Esophagus muscularis mucosa (tissue), 4 donors: Measurements from ENCODE around the gene C6orf52.

Experiments
- EP300 ChIP-seq: sonication (generic); formaldehyde crosslinking; IDR thresholded peaks from one replicate; pipeline ENCODE4 v1.6.1; 2017; ENCODE audit warnings: antibody characterized with exemption
- POLR2A ChIP-seq: fragments of 450-650 bp; IDR thresholded peaks from one replicate; pipeline ENCODE4 v1.6.1; 2017; ENCODE audit warnings: antibody characterized with exemption, moderate library complexity, mild to moderate bottlenecking, low read depth
- POLR2AphosphoS5 ChIP-seq, 2 donors: sonication (generic); formaldehyde crosslinking; IDR thresholded peaks; one replicate each; pipeline ENCODE4 v1.6.1; 2017; ENCODE audit warnings: antibody characterized with exemption in 2 of 2
- TF ChIP-seq, protein P1 (sequence below), 3 experiments: fragments of 200-600 bp in 2 of 3; fragments of 450-650 bp in 1 of 3; sonication (generic) in 2 of 3; IDR thresholded peaks; one replicate each; pipeline ENCODE4 v1.5.1; 2017 to 2019; ENCODE audit warnings: antibody characterized with exemption in 3 of 3, mild to moderate bottlenecking in 2 of 3, moderate library complexity in 1 of 3

DNA sequence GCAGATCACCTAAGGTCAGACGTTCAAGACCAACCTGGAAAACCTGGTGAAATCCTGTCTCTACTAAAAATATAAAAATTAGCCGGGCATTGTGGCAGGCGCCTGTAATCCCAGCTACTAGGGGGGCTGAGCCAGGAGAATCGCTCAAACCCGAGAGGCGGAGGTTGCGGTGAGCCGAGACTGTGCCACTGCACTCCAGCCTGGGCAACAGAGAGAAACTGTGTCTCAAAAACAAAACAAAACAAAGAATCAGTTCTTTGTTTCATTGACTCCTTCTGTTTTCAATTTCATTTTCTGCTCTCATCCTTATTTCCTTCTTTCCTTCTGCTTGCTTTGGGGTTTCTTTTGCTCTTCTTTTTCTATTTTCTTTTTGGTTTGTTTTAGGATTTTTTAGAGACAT, 19.5 kb upstream of the C6orf52 start:
- TF ChIP-seq EP300: no peak
- TF ChIP-seq POLR2A: no peak
- TF ChIP-seq POLR2AphosphoS5 (IDR thresholded peaks at IDR 0.05): no peak
- TF ChIP-seq, protein P1, sequence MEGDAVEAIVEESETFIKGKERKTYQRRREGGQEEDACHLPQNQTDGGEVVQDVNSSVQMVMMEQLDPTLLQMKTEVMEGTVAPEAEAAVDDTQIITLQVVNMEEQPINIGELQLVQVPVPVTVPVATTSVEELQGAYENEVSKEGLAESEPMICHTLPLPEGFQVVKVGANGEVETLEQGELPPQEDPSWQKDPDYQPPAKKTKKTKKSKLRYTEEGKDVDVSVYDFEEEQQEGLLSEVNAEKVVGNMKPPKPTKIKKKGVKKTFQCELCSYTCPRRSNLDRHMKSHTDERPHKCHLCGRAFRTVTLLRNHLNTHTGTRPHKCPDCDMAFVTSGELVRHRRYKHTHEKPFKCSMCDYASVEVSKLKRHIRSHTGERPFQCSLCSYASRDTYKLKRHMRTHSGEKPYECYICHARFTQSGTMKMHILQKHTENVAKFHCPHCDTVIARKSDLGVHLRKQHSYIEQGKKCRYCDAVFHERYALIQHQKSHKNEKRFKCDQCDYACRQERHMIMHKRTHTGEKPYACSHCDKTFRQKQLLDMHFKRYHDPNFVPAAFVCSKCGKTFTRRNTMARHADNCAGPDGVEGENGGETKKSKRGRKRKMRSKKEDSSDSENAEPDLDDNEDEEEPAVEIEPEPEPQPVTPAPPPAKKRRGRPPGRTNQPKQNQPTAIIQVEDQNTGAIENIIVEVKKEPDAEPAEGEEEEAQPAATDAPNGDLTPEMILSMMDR (IDR thresholded peaks at IDR 0.05): no peak
